Hepatocyte (in vitro differentiated cells): ENCODE data around the gene SLC7A9. TPM values are rescaled to one million over a fixed set of nuclear protein-coding genes. Genes with fewer than 3 reads are reported as not detected.

Experiments used
- DNase-seq: peaks from one replicate; pipeline ENCODE4 v3.0.0-alpha.2; 2016; ENCODE audit warnings: low spot score
- H2AFZ ChIP-seq: fragments of 200-600 bp; sonication (generic); 2 replicates; pipeline ENCODE4 v1.6.0; 2016; ENCODE audit warnings: antibody characterized with exemption, mild to moderate bottlenecking
- H3K27ac ChIP-seq: fragments of 200-600 bp; sonication (generic); 2 replicates; pipeline ENCODE4 v1.5.1; 2016; ENCODE audit warnings: mild to moderate bottlenecking
- H3K27me3 ChIP-seq: fragments of 200-600 bp; sonication (generic); 2 replicates; pipeline ENCODE4 v1.6.1; 2016
- H3K36me3 ChIP-seq: fragments of 200-600 bp; sonication (generic); replicated peaks from 2 replicates; pipeline ENCODE4 v1.5.1; 2016; ENCODE audit warnings: low read depth; ENCODE audit not compliant: insufficient read depth
- H3K4me1 ChIP-seq: fragments of 200-600 bp; sonication (generic); 2 replicates; pipeline ENCODE4 v1.5.1; 2016; ENCODE audit warnings: mild to moderate bottlenecking, moderate library complexity; ENCODE audit not compliant: insufficient read depth
- H3K4me2 ChIP-seq: fragments of 200-600 bp; sonication (generic); 2 replicates; pipeline ENCODE4 v1.6.0; 2016
- H3K4me3 ChIP-seq: fragments of 200-600 bp; sonication (generic); 2 replicates; pipeline ENCODE4 v1.5.1; 2016; ENCODE audit warnings: mild to moderate bottlenecking
- H3K79me2 ChIP-seq: fragments of 200-600 bp; sonication (generic); 2 replicates; pipeline ENCODE4 v1.6.0; 2017; ENCODE audit warnings: mild to moderate bottlenecking
- H3K9me2 ChIP-seq: fragments of 200-600 bp; sonication (generic); replicated peaks from 2 replicates; pipeline ENCODE4 v1.6.0; 2017; ENCODE audit warnings: mild to moderate bottlenecking; ENCODE audit not compliant: insufficient read depth
- H3K9me3 ChIP-seq: fragments of 200-600 bp; sonication (generic); 2 replicates; pipeline ENCODE4 v1.5.1; 2016; ENCODE audit warnings: low read depth, mild to moderate bottlenecking
- H4K20me1 ChIP-seq: fragments of 200-600 bp; sonication (generic); 2 replicates; pipeline ENCODE4 v1.6.0; 2016; ENCODE audit warnings: mild to moderate bottlenecking; ENCODE audit not compliant: insufficient read depth, poor library complexity, severe bottlenecking
- EZH2 ChIP-seq: fragments of 200-600 bp; sonication (generic); IDR thresholded peaks from 2 replicates; pipeline ENCODE4 v1.6.1; 2016; ENCODE audit warnings: antibody characterized with exemption, mild to moderate bottlenecking, borderline replicate concordance
- EZH2phosphoT487 ChIP-seq: fragments of 200-600 bp; sonication (generic); IDR thresholded peaks from one replicate; pipeline ENCODE4 v1.6.1; 2018; ENCODE audit warnings: antibody characterized with exemption, mild to moderate bottlenecking, low read depth, moderate library complexity; ENCODE audit not compliant: unreplicated experiment, severe bottlenecking
- WGBS: methylation state at CpG from one replicate; pipeline ENCODE4 v1.1.6; 2016; ENCODE audit warnings: low lambda C conversion rate; ENCODE audit errors: missing lambda C conversion rate; 5-methylcytosine and 5-hydroxymethylcytosine counted together
- polyA plus RNA-seq: library from polyadenylated mRNA; unstranded; fragments of >200 nt; fragmentation: Nextera tagmentation; extraction: Ambion mirVana; gene quantifications from 2 replicates; pipeline ENCODE4 v1.2.1, GENCODE V29; 2016
- total RNA-seq: library from RNA; depleted of rRNA; stranded (reverse); fragments of >200 nt; gene quantifications from 2 replicates; pipeline ENCODE4 v1.2.3, GENCODE V29; 2014
- TF ChIP-seq, protein P1 (sequence below): fragments of 200-600 bp; sonication (generic); IDR thresholded peaks from 2 replicates; pipeline ENCODE4 v1.5.1; 2016; ENCODE audit warnings: antibody characterized with exemption, mild to moderate bottlenecking; ENCODE audit not compliant: poor library complexity

Gene SLC7A9
- total and polyA plus RNA-seq, 2 experiments from 2014 or later = 7.6 to 9.6 TPM

- WGBS = 91% methylated on average over 7 of the region's 7 CpGs
- H3K9me2 ChIP-seq = no peaks in the 10 kb centered on the region
- no peaks in the 10 kb centered on the region for H3K27me3 ChIP-seq
- no peaks in the 10 kb centered on the region for H3K4me1 ChIP-seq
- H2AFZ ChIP-seq = no peak overlapping the region
- no peaks in the 10 kb centered on the region for H3K79me2 ChIP-seq
- no peaks in the 10 kb centered on the region for H4K20me1 ChIP-seq
- H3K27ac ChIP-seq = no peak overlapping the region
- no peaks in the 10 kb centered on the region for H3K9me3 ChIP-seq
- no peak for DNase-seq
- H3K36me3 ChIP-seq = no peaks in the 10 kb centered on the region
- TF ChIP-seq EZH2 = no peak
- TF ChIP-seq, protein P1, sequence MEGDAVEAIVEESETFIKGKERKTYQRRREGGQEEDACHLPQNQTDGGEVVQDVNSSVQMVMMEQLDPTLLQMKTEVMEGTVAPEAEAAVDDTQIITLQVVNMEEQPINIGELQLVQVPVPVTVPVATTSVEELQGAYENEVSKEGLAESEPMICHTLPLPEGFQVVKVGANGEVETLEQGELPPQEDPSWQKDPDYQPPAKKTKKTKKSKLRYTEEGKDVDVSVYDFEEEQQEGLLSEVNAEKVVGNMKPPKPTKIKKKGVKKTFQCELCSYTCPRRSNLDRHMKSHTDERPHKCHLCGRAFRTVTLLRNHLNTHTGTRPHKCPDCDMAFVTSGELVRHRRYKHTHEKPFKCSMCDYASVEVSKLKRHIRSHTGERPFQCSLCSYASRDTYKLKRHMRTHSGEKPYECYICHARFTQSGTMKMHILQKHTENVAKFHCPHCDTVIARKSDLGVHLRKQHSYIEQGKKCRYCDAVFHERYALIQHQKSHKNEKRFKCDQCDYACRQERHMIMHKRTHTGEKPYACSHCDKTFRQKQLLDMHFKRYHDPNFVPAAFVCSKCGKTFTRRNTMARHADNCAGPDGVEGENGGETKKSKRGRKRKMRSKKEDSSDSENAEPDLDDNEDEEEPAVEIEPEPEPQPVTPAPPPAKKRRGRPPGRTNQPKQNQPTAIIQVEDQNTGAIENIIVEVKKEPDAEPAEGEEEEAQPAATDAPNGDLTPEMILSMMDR = no peak
- no peak for TF ChIP-seq EZH2phosphoT487
- no peak overlapping the region for H3K4me3 ChIP-seq
- no peak overlapping the region for H3K4me2 ChIP-seq
These were observed 45.8 kb downstream of the SLC7A9 start for GRCh38 chr19:32823747-32824102.

- H3K79me2 ChIP-seq = no peaks in the 10 kb centered on the region
- H3K9me2 ChIP-seq = no peaks in the 10 kb centered on the region
- no peak overlapping the region for H3K27ac ChIP-seq
- H3K27me3 ChIP-seq = no peaks in the 10 kb centered on the region
- no peaks in the 10 kb centered on the region for H3K4me1 ChIP-seq
- H3K36me3 ChIP-seq = no peaks in the 10 kb centered on the region
- H2AFZ ChIP-seq = no peak overlapping the region
- H3K9me3 ChIP-seq = no peaks in the 10 kb centered on the region
- H3K4me2 ChIP-seq = no peak overlapping the region
- no peak for DNase-seq
- no peak overlapping the region for H3K4me3 ChIP-seq
- H4K20me1 ChIP-seq = no peaks in the 10 kb centered on the region
- TF ChIP-seq, protein P1 = no peak
- TF ChIP-seq EZH2phosphoT487 (no peak), EZH2 (no peak)
- WGBS = 93% methylated on average over 14 of the region's 14 CpGs
These were observed 46.4 kb downstream of the SLC7A9 start for GRCh38 chr19:32822916-32823746.

GRCh38 chr19:32819419-32820400 is 49.9 kb downstream of the SLC7A9 start:
- no peak for TF ChIP-seq EZH2phosphoT487
- no peak for TF ChIP-seq EZH2
- TF ChIP-seq, protein P1 = no peak
- no peaks in the 10 kb centered on the region for H3K79me2 ChIP-seq
- no peaks in the 10 kb centered on the region for H3K9me2 ChIP-seq
- no peak overlapping the region for H3K4me2 ChIP-seq
- H3K27me3 ChIP-seq = no peaks in the 10 kb centered on the region
- no peaks in the 10 kb centered on the region for H3K4me1 ChIP-seq
- H3K4me3 ChIP-seq = no peak overlapping the region
- H2AFZ ChIP-seq = no peak overlapping the region
- DNase-seq = no peak
- H4K20me1 ChIP-seq = no peaks in the 10 kb centered on the region
- H3K27ac ChIP-seq = no peak overlapping the region
- WGBS = 70% methylated on average over 17 of the region's 17 CpGs
- H3K36me3 ChIP-seq = no peaks in the 10 kb centered on the region
- H3K9me3 ChIP-seq = no peaks in the 10 kb centered on the region
